GM21526 (cell line): Measurements from ENCODE around the gene UBE2I.
"Not testable (repeated sequence)": the region's sequence is repeated elsewhere in the genome, so short reads cannot be mapped to it uniquely, and the experiment has no call there.

Experiments
- ATAC-seq: cut with Tn5 transposase; IDR thresholded peaks from one replicate; pipeline ENCODE4 v1.9.1; 2021; ENCODE audit warnings: moderate library complexity; ENCODE audit not compliant: unreplicated experiment, low FRiP score

UBE2I gene

GRCh38 chr16:1291576-1291974 lies 17.9 kb upstream of the UBE2I start:
- no peak for ATAC-seq

GRCh38 chr16:1292208-1292607 lies 17.2 kb upstream of the UBE2I start:
- not testable (repeated sequence) for ATAC-seq

- ATAC-seq: not testable (repeated sequence)
Measured at GRCh38 chr16:1292808-1293207, 16.6 kb upstream of the UBE2I start.

GRCh38 chr16:1293921-1294656 lies 15.3 kb upstream of the UBE2I start:
- ATAC-seq: no peak

GRCh38 chr16:1295465-1295864 lies 14.0 kb upstream of the UBE2I start:
- ATAC-seq: no peak

GRCh38 chr16:1296688-1297017 lies 12.8 kb upstream of the UBE2I start:
- ATAC-seq: not testable (repeated sequence)

- ATAC-seq: no peak
Measured at GRCh38 chr16:1297018-1297696, 12.3 kb upstream of the UBE2I start.

GRCh38 chr16:1298406-1298805 lies 11.0 kb upstream of the UBE2I start:
- ATAC-seq: no peak

- no peak for ATAC-seq
Measured at GRCh38 chr16:1299012-1299867, 10.2 kb upstream of the UBE2I start.

- no peak for ATAC-seq
Measured at GRCh38 chr16:1299868-1300203, 9.6 kb upstream of the UBE2I start.

- no peak for ATAC-seq
Measured at GRCh38 chr16:1300664-1301476, 8.6 kb upstream of the UBE2I start.

- ATAC-seq: no peak
Measured at GRCh38 chr16:1301562-1301961, 7.9 kb upstream of the UBE2I start.

GRCh38 chr16:1305823-1306222 lies 3.6 kb upstream of the UBE2I start:
- no peak for ATAC-seq

- ATAC-seq: no peak
Measured at GRCh38 chr16:1306334-1306733, 3.1 kb upstream of the UBE2I start.

- no peak for ATAC-seq
Measured at GRCh38 chr16:1308036-1308976, 1.1 kb upstream of the UBE2I start.

- ATAC-seq: peak; percentile 8
Measured at GRCh38 chr16:1309888-1310831, 724 bp downstream of the UBE2I start.

- ATAC-seq: no peak
Measured at GRCh38 chr16:1310832-1311200, 1.4 kb downstream of the UBE2I start.

- ATAC-seq: no peak
Measured at GRCh38 chr16:1311212-1311737, 1.8 kb downstream of the UBE2I start.
